Inferior parietal cortex (tissue), 1 donor: Measurements from ENCODE around the gene FOXRED2.
"Not testable (repeated sequence)": the region's sequence is repeated elsewhere in the genome, so short reads cannot be mapped to it uniquely, and the experiment has no call there.

Source experiments
- DNase-seq: peaks from one replicate; pipeline ENCODE4 v3.0.0-alpha.2; 2016; ENCODE audit errors: extremely low spot score

Gene FOXRED2

GRCh38 chr22:36506637-36507517 lies at the start of gene FOXRED2:
Gene FOXRED2, minus strand, starts transcription at chr22:36507040. Its CDS starts 618 bp downstream, at chr22:36506422.
- DNase-seq: peak; percentile 76

GRCh38 chr22:36554098-36554497 lies 47.3 kb upstream of the FOXRED2 start:
- DNase-seq: no peak

GRCh38 chr22:36552289-36552688 lies 45.4 kb upstream of the FOXRED2 start:
- DNase-seq: no peak

GRCh38 chr22:36550701-36551495 lies 44.1 kb upstream of the FOXRED2 start:
- DNase-seq: no peak

GRCh38 chr22:36549033-36549432 lies 42.2 kb upstream of the FOXRED2 start:
- no peak for DNase-seq

GRCh38 chr22:36548606-36549005 lies 41.8 kb upstream of the FOXRED2 start:
- DNase-seq: no peak

- DNase-seq: no peak
These were observed 40.1 kb upstream of the FOXRED2 start for GRCh38 chr22:36546932-36547331.

GRCh38 chr22:36546092-36546804 lies 39.4 kb upstream of the FOXRED2 start:
- DNase-seq: peak; percentile 50

GRCh38 chr22:36544107-36544620 lies 37.3 kb upstream of the FOXRED2 start:
- no peak for DNase-seq

GRCh38 chr22:36541831-36542411 lies 35.1 kb upstream of the FOXRED2 start:
- peak; percentile 40 for DNase-seq

GRCh38 chr22:36540867-36541642 lies 34.2 kb upstream of the FOXRED2 start:
- no peak for DNase-seq

GRCh38 chr22:36538529-36538928 lies 31.7 kb upstream of the FOXRED2 start:
- no peak for DNase-seq

GRCh38 chr22:36536717-36537116 lies 29.9 kb upstream of the FOXRED2 start:
- DNase-seq: no peak

- DNase-seq: not testable (repeated sequence)
These were observed 26.5 kb upstream of the FOXRED2 start for GRCh38 chr22:36533320-36533719.

GRCh38 chr22:36532466-36532865 lies 25.6 kb upstream of the FOXRED2 start:
- no peak for DNase-seq

- peak; percentile 99 for DNase-seq
These were observed 22.2 kb upstream of the FOXRED2 start, which contains the start of gene EIF3D for GRCh38 chr22:36528795-36529751. Gene EIF3D, minus strand, starts transcription at chr22:36529166. Its CDS starts 3,045 bp downstream, at chr22:36526121.

GRCh38 chr22:36528341-36528740 lies 21.5 kb upstream of the FOXRED2 start:
- no peak for DNase-seq

- no peak for DNase-seq
These were observed 15.8 kb upstream of the FOXRED2 start for GRCh38 chr22:36522662-36523061.

- no peak for DNase-seq
These were observed 13.6 kb upstream of the FOXRED2 start for GRCh38 chr22:36520423-36520822.
